BE2C (cell line): Measurements from ENCODE around the gene CTXND1.

ENCODE experiments used
- DNase-seq: peaks from one replicate; pipeline ENCODE4 v3.0.0-alpha.2; 2020
- H3K27me3 ChIP-seq: fragments of 250-450 bp; sonication (Bioruptor Pico); 2 replicates; pipeline ENCODE4 v1.5.1; 2020; ENCODE audit warnings: mild to moderate bottlenecking
- H3K36me3 ChIP-seq: fragments of 250-450 bp; sonication (Bioruptor Pico); 2 replicates; pipeline ENCODE4 v1.5.1; 2020; ENCODE audit warnings: mild to moderate bottlenecking
- H3K4me1 ChIP-seq: fragments of 250-450 bp; sonication (Bioruptor Pico); 2 replicates; pipeline ENCODE4 v1.5.1; 2020
- H3K4me3 ChIP-seq: 2 replicates; pipeline ENCODE4 v1.5.1; 2011; ENCODE audit warnings: low read depth, low read length
- H3K9me3 ChIP-seq: fragments of 250-450 bp; sonication (Bioruptor Pico); 2 replicates; pipeline ENCODE4 v1.5.1; 2020
- CTCF ChIP-seq: IDR thresholded peaks from 2 replicates; pipeline ENCODE4 v1.5.1; 2012; ENCODE audit warnings: mild to moderate bottlenecking, low read depth, low read length

The CTXND1 gene

GRCh38 chr15:80152180-80152895 lies 99.7 kb downstream of the CTXND1 start:
- Histone ChIP-seq H3K4me3 (peak overlapping the region; percentile 67), H3K27me3 (no peaks in the 10 kb centered on the region), H3K4me1 (peaks cover 5% of the 10 kb centered on the region), H3K9me3 (no peaks in the 10 kb centered on the region), H3K36me3 (no peaks in the 10 kb centered on the region)
- TF ChIP-seq CTCF = no peak
- peak; percentile 98 for DNase-seq

GRCh38 chr15:80151576-80151975 lies 100.4 kb downstream of the CTXND1 start:
- H3K36me3 ChIP-seq = no peaks in the 10 kb centered on the region
- no peak for TF ChIP-seq CTCF
- H3K9me3 ChIP-seq = no peaks in the 10 kb centered on the region
- DNase-seq = no peak
- no peak overlapping the region for H3K4me3 ChIP-seq
- no peaks in the 10 kb centered on the region for H3K27me3 ChIP-seq
- H3K4me1 ChIP-seq = peaks cover 5% of the 10 kb centered on the region

- no peak for TF ChIP-seq CTCF
- no peaks in the 10 kb centered on the region for H3K36me3 ChIP-seq
- no peaks in the 10 kb centered on the region for H3K27me3 ChIP-seq
- H3K4me1 ChIP-seq = peaks cover 5% of the 10 kb centered on the region
- H3K4me3 ChIP-seq = no peak overlapping the region
- no peaks in the 10 kb centered on the region for H3K9me3 ChIP-seq
- DNase-seq = no peak
Observed at GRCh38 chr15:80151148-80151547, 100.9 kb downstream of the CTXND1 start.
